Epithelial cell of esophagus (primary cell): Measurements from ENCODE around the gene ABCC5.
"Not testable (repeated sequence)": the region's sequence is repeated elsewhere in the genome, so short reads cannot be mapped to it uniquely, and the experiment has no call there.

Source experiments
- DNase-seq: peaks from one replicate; pipeline ENCODE4 v3.0.0; 2010; ENCODE audit warnings: low read depth
- H3K4me3 ChIP-seq: 2 replicates; pipeline ENCODE4 v1.5.1; 2011; ENCODE audit warnings: mild to moderate bottlenecking, low read length, control low read depth
- CTCF ChIP-seq: IDR thresholded peaks from 2 replicates; pipeline ENCODE4 v1.5.1; 2011; ENCODE audit warnings: low read depth, mild to moderate bottlenecking, low read length, control low read depth, inconsistent platforms; ENCODE audit not compliant: insufficient read depth; ENCODE audit errors: missing control alignments

The ABCC5 gene

DNA sequence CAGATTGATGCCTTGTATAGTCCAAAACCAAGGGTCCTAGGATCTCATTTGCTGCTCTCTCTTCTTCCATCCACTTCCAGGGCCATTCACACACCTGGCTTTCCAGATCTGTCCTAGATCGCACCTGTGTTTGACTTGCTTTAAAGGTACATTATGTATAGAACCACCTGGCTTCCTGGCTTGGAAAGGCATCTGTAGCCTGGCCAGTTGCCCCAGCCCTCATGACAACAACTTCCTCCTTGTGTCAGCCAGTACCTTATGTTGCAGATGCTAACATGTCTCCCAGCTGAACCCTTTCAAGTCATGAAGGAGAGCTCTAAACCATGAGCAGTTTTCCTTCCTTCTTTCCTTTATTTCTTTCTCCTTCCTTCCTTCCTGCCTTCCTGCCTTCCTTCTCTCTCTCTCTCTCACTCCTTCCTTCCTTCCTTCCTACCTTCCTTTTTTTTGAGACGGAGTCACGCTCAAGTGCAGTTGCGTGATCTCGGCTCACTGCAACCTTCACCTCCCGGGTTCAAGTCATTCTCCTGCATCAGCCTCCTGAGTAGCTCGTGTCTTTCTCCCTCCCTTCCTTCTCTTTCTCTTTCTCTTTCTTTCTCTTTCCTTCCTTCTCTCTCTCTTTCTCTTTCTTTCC lies 32.6 kb upstream of the ABCC5 start:
- H3K4me3 ChIP-seq = no peak overlapping the region
- DNase-seq = peak; percentile 8
- TF ChIP-seq CTCF = no peak

- H3K4me3 ChIP-seq = no peak overlapping the region
- DNase-seq = no peak
- TF ChIP-seq CTCF = no peak
Measured at GRCh38 chr3:184045995-184046394, 28.3 kb upstream of the ABCC5 start.

GRCh38 chr3:184042617-184043016 lies 24.9 kb upstream of the ABCC5 start:
- no peak overlapping the region for H3K4me3 ChIP-seq
- TF ChIP-seq CTCF = no peak

DNA sequence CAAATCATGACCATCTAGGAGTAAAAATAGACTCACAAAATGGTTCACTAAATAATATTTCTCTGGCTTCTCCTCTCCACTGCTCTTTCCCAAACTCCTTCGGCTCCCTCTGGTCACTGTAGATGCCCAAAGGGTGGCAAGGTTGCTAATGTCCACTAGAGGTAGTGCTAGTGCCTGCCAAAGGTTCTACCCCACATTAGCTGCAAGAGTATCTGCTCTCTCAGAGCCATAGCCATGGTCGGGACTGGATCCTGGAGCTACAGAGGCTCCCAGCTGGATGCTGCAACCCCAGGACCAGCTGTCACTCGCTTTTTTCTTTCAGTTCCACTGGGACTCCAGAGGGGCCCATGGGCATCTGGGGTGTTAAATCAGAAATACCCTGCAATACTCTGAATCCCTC lies 22.3 kb upstream of the ABCC5 start:
- TF ChIP-seq CTCF = no peak
- no peak overlapping the region for H3K4me3 ChIP-seq
- peak; percentile 10 for DNase-seq

More at GRCh38 chr3:184042617-184043016, 24.9 kb upstream of the ABCC5 start:
- no peak for DNase-seq

DNA sequence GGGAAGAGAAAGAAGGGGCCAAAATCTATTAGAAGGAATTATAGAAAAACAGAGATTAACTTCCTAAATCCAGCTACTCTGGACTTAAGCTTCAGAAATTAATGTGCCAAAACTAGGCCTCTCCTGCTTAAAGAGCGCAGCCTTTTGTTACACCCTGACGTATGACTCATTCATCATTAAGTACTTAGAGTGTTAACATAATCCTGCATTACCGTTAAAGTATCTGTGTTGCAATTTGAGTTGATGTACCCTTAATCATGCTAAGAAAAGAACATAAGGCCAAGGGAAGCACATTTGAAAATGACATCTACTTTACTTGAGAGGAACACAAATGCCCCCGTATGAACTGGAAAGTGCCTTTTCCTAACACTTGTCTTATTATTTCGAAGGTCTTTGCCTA lies 21.7 kb upstream of the ABCC5 start:
- peak; percentile 89 for DNase-seq
- H3K4me3 ChIP-seq = no peak overlapping the region
- no peak for TF ChIP-seq CTCF

- H3K4me3 ChIP-seq, DNase-seq: not testable (repeated sequence)
Measured at GRCh38 chr3:184038307-184038706, 20.6 kb upstream of the ABCC5 start.

- no peak overlapping the region for H3K4me3 ChIP-seq
- peak; percentile 14 for DNase-seq
- TF ChIP-seq CTCF = peak; percentile 21
Measured at GRCh38 chr3:184037816-184038215, 20.1 kb upstream of the ABCC5 start.
